ENCODE results near the gene ARID1A. TPM values are rescaled to one million over a fixed set of nuclear protein-coding genes. Genes with fewer than 3 reads are reported as not detected.

ARID1A gene
- total RNA-seq, 6 experiments from 2014 or later, result 22.2 to 36.4 (median 29.4) TPM

GRCh38 chr1:26750428-26750827 is 54.6 kb downstream of the ARID1A start:
- ATAC-seq (no peak), DNase-seq (no peak)
- intact Hi-C loops (cut with DNase I), result no loop called here
- WGBS (ENCODE audit: insufficient coverage, low coverage, low lambda C conversion rate, missing lambda C conversion rate), result no CpG with 5 or more reads among the region's 1 CpG
- Histone ChIP-seq H3K4me3 (no peak overlapping the region), H3K9me3 (no peaks in the 10 kb centered on the region), H3K4me1 (peaks cover 0 to 61% (median 8%) of the 10 kb centered on the region in 4 donors), H3K27me3 (no peaks in the 10 kb centered on the region), H3K27ac (no peak overlapping the region), H3K36me3 (peaks cover 0 to 26% (median 3%) of the 10 kb centered on the region in 4 donors)
- TF ChIP-seq, protein P1, sequence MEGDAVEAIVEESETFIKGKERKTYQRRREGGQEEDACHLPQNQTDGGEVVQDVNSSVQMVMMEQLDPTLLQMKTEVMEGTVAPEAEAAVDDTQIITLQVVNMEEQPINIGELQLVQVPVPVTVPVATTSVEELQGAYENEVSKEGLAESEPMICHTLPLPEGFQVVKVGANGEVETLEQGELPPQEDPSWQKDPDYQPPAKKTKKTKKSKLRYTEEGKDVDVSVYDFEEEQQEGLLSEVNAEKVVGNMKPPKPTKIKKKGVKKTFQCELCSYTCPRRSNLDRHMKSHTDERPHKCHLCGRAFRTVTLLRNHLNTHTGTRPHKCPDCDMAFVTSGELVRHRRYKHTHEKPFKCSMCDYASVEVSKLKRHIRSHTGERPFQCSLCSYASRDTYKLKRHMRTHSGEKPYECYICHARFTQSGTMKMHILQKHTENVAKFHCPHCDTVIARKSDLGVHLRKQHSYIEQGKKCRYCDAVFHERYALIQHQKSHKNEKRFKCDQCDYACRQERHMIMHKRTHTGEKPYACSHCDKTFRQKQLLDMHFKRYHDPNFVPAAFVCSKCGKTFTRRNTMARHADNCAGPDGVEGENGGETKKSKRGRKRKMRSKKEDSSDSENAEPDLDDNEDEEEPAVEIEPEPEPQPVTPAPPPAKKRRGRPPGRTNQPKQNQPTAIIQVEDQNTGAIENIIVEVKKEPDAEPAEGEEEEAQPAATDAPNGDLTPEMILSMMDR (IDR thresholded peaks at IDR 0.05), result peak in 1 of 4 donors; percentile 6
- no peak for TF ChIP-seq POLR2A (IDR thresholded peaks at IDR 0.05)

GRCh38 chr1:26752519-26752918 is 56.7 kb downstream of the ARID1A start:
- intact Hi-C loops (cut with DNase I), result no loop called here
- Histone ChIP-seq H3K9me3 (no peaks in the 10 kb centered on the region), H3K4me1 (peaks cover 0 to 53% (median 8%) of the 10 kb centered on the region in 4 donors), H3K4me3 (no peak overlapping the region), H3K27ac (no peak overlapping the region), H3K36me3 (peaks cover 0 to 17% (median 3%) of the 10 kb centered on the region in 4 donors), H3K27me3 (no peaks in the 10 kb centered on the region)
- WGBS (ENCODE audit: insufficient coverage, low coverage, low lambda C conversion rate, missing lambda C conversion rate), result 95% methylated on average over 4 of the region's 4 CpGs
- ATAC-seq, result peak in 2 of 4 donors; percentile 13 to 49
- DNase-seq, result no peak
- TF ChIP-seq, protein P1 (IDR thresholded peaks at IDR 0.05), result no peak
- no peak for TF ChIP-seq POLR2A (IDR thresholded peaks at IDR 0.05)

DNA sequence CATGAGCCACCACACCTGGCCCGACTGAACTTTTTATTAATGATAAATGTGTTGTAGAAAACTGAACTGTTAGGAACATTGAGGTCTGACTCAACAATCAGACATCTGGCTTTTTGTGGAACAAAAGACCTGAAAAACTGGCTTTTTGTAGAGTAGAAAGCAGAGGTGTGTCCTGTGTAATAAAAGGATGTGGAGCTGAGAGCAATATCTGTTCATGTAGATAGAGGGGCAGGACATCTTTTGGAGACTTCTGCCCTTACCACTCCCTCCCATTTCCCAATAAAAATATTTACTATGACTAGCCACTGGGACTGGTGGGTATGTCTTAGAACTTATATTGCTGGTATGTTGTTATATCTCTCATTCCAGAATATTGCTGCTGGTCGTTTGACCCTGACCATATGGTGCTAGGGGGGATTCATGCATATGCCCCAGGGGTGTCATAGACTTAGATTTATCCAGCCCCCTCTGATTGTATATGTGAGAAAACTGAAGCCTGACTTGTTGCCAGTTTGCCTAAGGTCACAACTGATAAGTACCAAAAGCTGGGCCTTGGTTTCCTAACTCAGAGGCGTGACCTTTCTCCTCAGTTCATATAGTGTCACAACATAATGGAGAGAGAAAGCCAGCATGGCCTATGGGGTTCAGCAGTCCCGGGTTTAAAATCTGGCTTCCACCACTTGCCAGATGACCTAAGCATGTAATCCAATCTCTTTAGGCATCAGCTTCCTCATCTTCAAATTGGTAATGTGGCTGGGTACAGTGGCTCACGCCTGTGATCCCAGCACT is 58.5 kb downstream of the ARID1A start:
- Histone ChIP-seq H3K9me3 (no peaks in the 10 kb centered on the region), H3K4me1 (peaks cover 0 to 47% (median 9%) of the 10 kb centered on the region in 4 donors), H3K27ac (peak overlapping the region in 1 of 3 donors; percentile 50), H3K27me3 (no peaks in the 10 kb centered on the region), H3K36me3 (peaks cover 0 to 24% (median 5%) of the 10 kb centered on the region in 4 donors), H3K4me3 (no peak overlapping the region)
- ATAC-seq, result peak; percentile 73 to 88 (median 84)
- TF ChIP-seq, protein P1 (IDR thresholded peaks at IDR 0.05), result no peak
- TF ChIP-seq POLR2A (IDR thresholded peaks at IDR 0.05), result no peak
- peak in 1 of 3 donors; percentile 64 for DNase-seq
- whole genome bisulfite sequencing (ENCODE audit: insufficient coverage, low coverage, low lambda C conversion rate, missing lambda C conversion rate), result 65% methylated on average over 5 of the region's 5 CpGs
- intact Hi-C loops (cut with DNase I), result no loop called here

DNA sequence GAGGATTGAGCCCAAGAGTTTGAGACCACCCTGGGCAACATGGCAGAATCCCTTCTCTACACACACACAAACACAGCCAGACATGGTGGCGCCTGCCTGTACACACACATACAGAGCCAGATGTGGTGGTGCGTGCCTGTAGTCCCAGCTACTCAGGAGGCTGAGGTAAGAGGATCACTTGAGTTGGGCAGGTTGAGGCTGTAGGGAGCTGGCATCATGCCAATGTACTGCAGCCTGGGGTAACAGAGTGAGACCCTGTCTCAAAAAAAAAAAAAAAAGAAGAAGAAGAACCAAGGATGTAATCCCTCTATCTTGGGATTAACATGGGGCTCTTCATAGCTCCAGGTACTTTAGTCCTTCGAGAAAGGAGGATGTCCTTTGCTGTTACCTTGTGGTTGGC is 62.5 kb downstream of the ARID1A start:
- Histone ChIP-seq H3K9me3 (no peaks in the 10 kb centered on the region), H3K27ac (peak overlapping the region in 1 of 3 donors; percentile 59), H3K4me1 (peaks cover 0 to 43% (median 12%) of the 10 kb centered on the region in 4 donors), H3K36me3 (peaks cover 4 to 42% (median 20%) of the 10 kb centered on the region in 4 donors), H3K4me3 (no peak overlapping the region), H3K27me3 (no peaks in the 10 kb centered on the region)
- intact Hi-C loops (cut with DNase I), result no loop called here
- DNase-seq, result no peak
- 100% methylated on average over 3 of the region's 3 CpGs for WGBS (ENCODE audit: insufficient coverage, low coverage, low lambda C conversion rate, missing lambda C conversion rate)
- no peak for ATAC-seq
- TF ChIP-seq POLR2A (IDR thresholded peaks at IDR 0.05), result no peak
- TF ChIP-seq, protein P1 (IDR thresholded peaks at IDR 0.05), result no peak

All from right lobe of liver (tissue), 6 donors.